T-cell (primary cell): ENCODE measurements around the gene RRP8. TPM values are rescaled to one million over a fixed set of nuclear protein-coding genes. Genes with fewer than 3 reads are reported as not detected.

Experiments
- ATAC-seq, 4 experiments: fragments of 200-7000 bp in 3 of 4; fragments of 150-1000 bp in 1 of 4; cut with Tn5 transposase; replicated peaks in 1 of 4; 1 replicate in 3 of 4; 2 replicates in 1 of 4; pipeline ENCODE4 v1.10.0; 2021; ENCODE audit warnings: moderate library complexity in 3 of 4, mild to moderate bottlenecking in 2 of 4, moderate number of reproducible peaks in 1 of 4
- CTCF ChIA-PET, 2 donors: fragments of 300-600 bp; sonication (Branson Sonifier 250); formaldehyde crosslinking; loops; one replicate each; lab custom pipeline; 2022; ENCODE audit warnings: antibody characterized with exemption in 2 of 2; lab: Charles Lee
- POLR2A ChIA-PET, 2 donors: fragments of 300-600 bp; sonication (Branson Sonifier 250); formaldehyde crosslinking; loops; one replicate each; lab custom pipeline; 2022; ENCODE audit warnings: antibody characterized with exemption in 2 of 2; lab: Charles Lee
- DNase-seq, 35 experiments: peaks; one replicate each; pipeline versions ENCODE4 v3.0.0 to v3.0.0-alpha.2; 2013 to 2023
- H3K27ac ChIP-seq: one replicate; pipeline ENCODE4 v1.5.1; 2013; ENCODE audit warnings: low read length
- H3K27me3 ChIP-seq, 2 experiments: replicated peaks in 1 of 2; 1 replicate in 1 of 2; 2 replicates in 1 of 2; pipeline versions ENCODE4 v1.6.1 to v1.7.0; 2013; ENCODE audit warnings: low read length in 1 of 2, mixed read lengths in 1 of 2; ENCODE audit not compliant: control insufficient read depth in 2 of 2, insufficient read depth in 2 of 2; ENCODE audit errors: extremely low read depth in 1 of 2
- H3K36me3 ChIP-seq, 2 donors: 1 replicate in 1 of 2; 2 replicates in 1 of 2; pipeline versions ENCODE4 v1.6.1 to v1.7.0; 2013; ENCODE audit warnings: low read length in 1 of 2; ENCODE audit not compliant: control insufficient read depth in 2 of 2, insufficient read depth in 1 of 2; ENCODE audit errors: extremely low read depth in 1 of 2
- H3K4me1 ChIP-seq, 2 experiments: 1 replicate in 1 of 2; 2 replicates in 1 of 2; pipeline versions ENCODE4 v1.6.1 to v1.7.0; 2013; ENCODE audit warnings: low read length in 2 of 2, mixed read lengths in 1 of 2; ENCODE audit not compliant: insufficient read depth in 2 of 2, control insufficient read depth in 1 of 2; ENCODE audit errors: extremely low read depth in 1 of 2
- H3K4me3 ChIP-seq, 2 donors: 1 replicate in 1 of 2; 2 replicates in 1 of 2; pipeline versions ENCODE4 v1.5.1 to v1.7.0; 2013; ENCODE audit warnings: mild to moderate bottlenecking in 2 of 2, low read length in 1 of 2, moderate library complexity in 1 of 2; ENCODE audit not compliant: control insufficient read depth in 1 of 2; ENCODE audit errors: extremely low read depth in 1 of 2
- H3K9me3 ChIP-seq: 2 replicates; pipeline ENCODE4 v1.7.0; 2013
- H3K27ac Mint-ChIP-seq, 2 donors: one replicate each; pipeline ENCODE4 v1.8.0; 2020 to 2021; ENCODE audit warnings: mild to moderate bottlenecking in 2 of 2, mixed read lengths in 2 of 2
- H3K27me3 Mint-ChIP-seq, 2 donors: one replicate each; pipeline ENCODE4 v1.8.0; 2021 to 2022; ENCODE audit warnings: mixed read lengths in 2 of 2
- H3K36me3 Mint-ChIP-seq: one replicate; pipeline ENCODE4 v1.8.0; 2021; ENCODE audit warnings: mixed read lengths
- H3K4me1 Mint-ChIP-seq, 3 donors: one replicate each; pipeline ENCODE4 v1.8.0; 2020 to 2022; ENCODE audit warnings: mixed read lengths in 3 of 3, mild to moderate bottlenecking in 1 of 3
- H3K4me3 Mint-ChIP-seq, 3 donors: one replicate each; pipeline ENCODE4 v1.8.0; 2020 to 2022; ENCODE audit warnings: mild to moderate bottlenecking in 3 of 3, mixed read lengths in 3 of 3, moderate library complexity in 3 of 3
- H3K9me3 Mint-ChIP-seq, 3 donors: one replicate each; pipeline ENCODE4 v1.8.0; 2020 to 2022; ENCODE audit warnings: mixed read lengths in 3 of 3
- WGBS: methylation state at CpG from one replicate; pipeline ENCODE4 v1.1.5; 2013; ENCODE audit warnings: missing lambda C conversion rate; ENCODE audit not compliant: insufficient coverage; 5-methylcytosine and 5-hydroxymethylcytosine counted together
- total RNA-seq, 35 experiments: library from RNA in 6 of 35; stranded (reverse) in 6 of 35; fragments of 120-200 nt in 1 of 35; gene quantifications; one replicate each; pipeline versions ENCODE4 v1.2.1 to v1.2.4 and lab custom pipeline; 2013 to 2026

RRP8 gene
- total RNA-seq, 5 donors from 2014 or later (not counting 1 experiment from before 2014, with no cell fraction given), result 24.5 to 35.5 (median 32.2) TPM

DNA sequence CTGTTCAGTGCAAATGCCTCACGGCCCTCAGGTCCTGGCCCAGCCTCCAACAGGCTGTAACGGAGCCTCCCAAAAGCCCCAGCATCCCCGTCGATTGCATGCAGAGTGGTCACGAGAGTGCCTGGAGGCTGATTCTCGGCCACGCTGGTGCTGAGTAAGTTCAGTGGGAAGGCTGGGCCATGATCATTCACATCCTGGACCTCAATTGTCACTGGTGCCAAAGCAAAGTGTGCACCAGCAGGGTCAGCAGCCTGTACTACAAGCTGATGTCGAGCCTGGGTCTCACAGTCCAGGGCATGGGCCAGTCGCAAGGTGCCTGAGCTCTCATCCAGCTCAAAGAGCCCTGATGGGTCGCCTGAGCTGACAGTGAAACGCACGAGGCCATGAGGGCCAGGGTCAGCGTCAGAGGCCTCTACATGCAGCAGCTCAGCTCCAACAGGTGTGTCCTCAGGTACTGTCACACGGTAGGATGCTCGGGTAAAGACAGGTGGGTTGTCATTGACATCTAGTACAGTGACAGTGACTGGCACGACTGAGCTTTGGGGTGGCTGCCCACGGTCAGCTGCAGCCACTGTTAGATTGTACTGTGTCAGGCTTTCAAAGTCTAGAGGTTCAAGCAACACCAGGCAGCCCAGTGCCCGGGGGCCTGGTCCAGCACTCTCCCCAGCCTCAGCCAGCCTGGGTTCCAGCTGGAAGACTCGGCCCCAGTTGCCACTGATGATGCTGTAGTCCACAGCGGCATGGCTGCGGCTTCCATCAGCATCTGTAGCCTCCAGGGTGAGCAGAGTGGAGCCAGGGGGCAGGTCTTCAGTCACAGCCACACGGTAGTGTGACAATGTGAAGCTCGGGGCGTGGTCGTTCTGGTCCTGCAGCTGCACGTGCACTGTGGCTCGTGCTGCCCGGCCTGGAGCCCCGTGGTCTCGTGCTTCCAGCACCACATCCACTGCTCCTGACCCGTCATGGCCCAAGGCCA, 20.3 kb upstream of the RRP8 start:
- no peaks in the 10 kb centered on the region for H3K27me3 ChIP-seq
- POLR2A ChIA-PET, result interaction anchor here in 1 of 2 donors (1.2 kb wide), 1 partner anchor 12 kb away, joined by 4 read pairs; the partner anchor contains the start of gene TAF10
- no peak for ATAC-seq

DNA sequence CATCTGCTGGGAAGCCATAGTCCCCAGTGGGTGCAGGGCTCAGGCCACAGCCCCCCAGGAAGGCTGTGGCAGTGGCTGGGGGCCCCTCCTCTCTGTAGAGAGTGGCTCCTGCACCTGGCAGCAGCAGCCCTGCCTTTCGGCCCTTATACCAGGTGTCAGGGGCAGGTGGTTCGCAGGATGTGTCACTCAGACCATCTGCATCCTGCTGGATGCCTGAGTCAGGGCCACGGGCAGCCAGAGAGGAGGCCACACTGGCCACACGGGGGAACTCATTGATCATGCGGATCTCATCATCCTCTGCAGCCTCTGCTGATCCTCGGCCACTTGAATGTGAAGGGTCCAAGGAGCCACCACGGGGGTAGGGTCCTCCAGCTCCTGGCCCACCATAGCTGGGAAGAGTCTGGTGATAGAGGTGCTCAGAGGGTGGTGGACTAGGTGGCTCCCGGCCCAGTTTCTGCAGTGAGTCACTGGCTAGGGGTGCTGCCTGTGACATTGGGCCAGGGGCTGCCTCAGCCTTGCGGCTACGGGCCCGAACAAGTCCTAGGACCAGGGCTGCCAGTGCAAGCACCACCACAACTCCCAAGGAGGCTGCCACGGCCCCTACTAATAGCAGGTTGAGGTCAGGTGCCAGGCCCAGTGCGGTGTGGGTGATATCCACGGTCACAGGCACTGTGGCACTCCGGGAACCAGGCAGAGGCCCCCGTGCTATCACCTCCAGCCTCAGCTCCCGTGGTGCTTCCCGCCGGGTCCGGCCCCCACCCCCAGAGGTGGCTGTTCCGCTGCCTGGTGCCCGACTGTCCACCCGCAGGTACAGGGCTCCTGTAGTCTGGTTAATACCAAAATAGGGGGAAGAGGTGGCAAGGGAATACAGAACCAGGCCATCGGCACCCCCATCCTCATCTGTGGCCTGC, 19.1 kb upstream of the RRP8 start:
- peaks cover 6 to 11% of the 10 kb centered on the region in 2 donors for H3K36me3 ChIP-seq
- DNase-seq, result no peak
- H3K4me3 ChIP-seq, result no peak overlapping the region
- peaks cover 10 to 25% of the 10 kb centered on the region in 2 experiments for H3K4me1 ChIP-seq
- POLR2A ChIA-PET, result interaction anchor here (0.6 to 1.4 kb wide), 2 partner anchors 18 to 67 kb away, joined by 3 read pairs; no protein-coding TSS in a partner anchor
- no peak overlapping the region for H3K27ac ChIP-seq
- Mint-ChIP-seq H3K27me3 (no peaks in the 10 kb centered on the region), H3K36me3 (peaks cover 6% of the 10 kb centered on the region), H3K4me1 (peaks cover 10 to 12% (median 12%) of the 10 kb centered on the region in 3 donors), H3K4me3 (no peak overlapping the region), H3K9me3 (no peaks in the 10 kb centered on the region), H3K27ac (no peak overlapping the region)
- no peaks in the 10 kb centered on the region for H3K9me3 ChIP-seq
- WGBS, result 72% methylated on average over 12 of the region's 24 CpGs
- CTCF ChIA-PET, result interaction anchor here in 1 of 2 donors (0.6 kb wide), 1 partner anchor 105 kb away, joined by 3 read pairs; no protein-coding TSS in a partner anchor
- no peaks in the 10 kb centered on the region for H3K27me3 ChIP-seq
- no peak for ATAC-seq

More for the DNA sequence above, 20.3 kb upstream of the RRP8 start:
- 81% methylated on average over 28 of the region's 31 CpGs for WGBS
- H3K36me3 Mint-ChIP-seq, result peaks cover 6% of the 10 kb centered on the region
- Histone ChIP-seq H3K36me3 (peaks cover 6 to 11% of the 10 kb centered on the region in 2 donors), H3K27ac (no peak overlapping the region), H3K4me1 (peaks cover 3 to 15% of the 10 kb centered on the region in 2 experiments), H3K4me3 (no peak overlapping the region), H3K9me3 (no peaks in the 10 kb centered on the region)
- H3K4me1 Mint-ChIP-seq, result peaks cover 21 to 22% (median 21%) of the 10 kb centered on the region in 3 donors
- no peaks in the 10 kb centered on the region for H3K27me3 Mint-ChIP-seq
- CTCF ChIA-PET, result no interaction called here
- no peak overlapping the region for H3K27ac Mint-ChIP-seq
- DNase-seq, result no peak
- no peaks in the 10 kb centered on the region for H3K9me3 Mint-ChIP-seq
- H3K4me3 Mint-ChIP-seq, result no peak overlapping the region

DNA sequence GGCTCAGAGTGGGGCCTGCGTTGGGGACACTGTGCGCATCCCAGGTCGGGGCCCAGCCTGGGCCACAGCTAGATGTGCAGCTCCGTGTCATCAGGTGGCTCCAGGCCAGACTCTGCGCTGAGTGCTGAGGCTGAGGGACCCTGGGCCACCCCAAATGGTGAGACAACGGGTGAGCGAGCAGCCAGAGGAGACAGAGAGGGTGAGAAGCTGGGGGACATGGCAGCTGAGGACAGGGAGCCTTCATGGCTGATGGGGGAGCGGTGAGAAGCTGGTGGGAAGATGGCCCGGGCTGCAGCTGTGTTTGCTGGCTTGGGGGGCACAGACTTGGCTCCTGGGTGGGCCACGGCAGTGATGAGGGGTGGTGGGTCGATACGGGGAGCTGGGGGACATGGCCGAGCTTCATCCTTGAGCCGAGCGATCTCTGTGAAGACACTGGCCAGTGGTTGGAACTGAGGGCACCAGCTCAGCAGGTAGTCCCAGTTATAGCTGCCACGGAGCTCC, 18.3 kb upstream of the RRP8 start:
- no peak for DNase-seq
- H3K4me3 Mint-ChIP-seq, result no peak overlapping the region
- ATAC-seq, result no peak
- H3K4me1 ChIP-seq, result peaks cover 10 to 25% of the 10 kb centered on the region in 2 experiments
- WGBS, result 84% methylated on average over 16 of the region's 16 CpGs
- peaks cover 7 to 11% of the 10 kb centered on the region in 2 donors for H3K36me3 ChIP-seq
- no peaks in the 10 kb centered on the region for H3K27me3 ChIP-seq
- H3K4me3 ChIP-seq, result no peak overlapping the region
- H3K9me3 Mint-ChIP-seq, result no peaks in the 10 kb centered on the region
- no peaks in the 10 kb centered on the region for H3K27me3 Mint-ChIP-seq
- peaks cover 5 to 6% (median 5%) of the 10 kb centered on the region in 3 donors for H3K4me1 Mint-ChIP-seq
- no peak overlapping the region for H3K27ac Mint-ChIP-seq
- no peaks in the 10 kb centered on the region for H3K9me3 ChIP-seq
- ChIA-PET CTCF (interaction anchor here (0.6 to 1.2 kb wide), 2 partner anchors 17 to 106 kb away, joined by 3 read pairs; no protein-coding TSS in a partner anchor), POLR2A (interaction anchor here in 1 of 2 donors (1.4 kb wide), 1 partner anchor 17 kb away, joined by 3 read pairs; no protein-coding TSS in a partner anchor)
- H3K36me3 Mint-ChIP-seq, result peaks cover 6% of the 10 kb centered on the region
- no peak overlapping the region for H3K27ac ChIP-seq

DNA sequence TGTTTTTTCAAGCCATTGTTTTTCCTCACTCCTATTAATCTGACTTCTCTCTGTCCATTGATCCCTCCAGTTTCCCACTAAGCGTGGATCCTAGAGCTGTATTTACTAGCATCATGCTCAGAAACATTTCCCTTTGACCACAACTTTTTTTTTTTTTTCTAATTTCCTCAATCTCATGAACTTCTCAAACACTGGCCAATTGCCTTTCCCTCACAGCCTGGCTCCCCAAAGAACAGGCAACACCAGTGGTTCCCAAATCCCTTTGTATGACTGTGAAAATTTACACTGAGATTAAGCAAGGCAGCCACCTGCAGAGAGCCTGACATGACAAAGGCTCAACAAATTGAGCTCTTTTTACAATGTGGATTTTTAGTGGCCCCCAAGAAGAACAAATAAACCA, 17.2 kb upstream of the RRP8 start:
- 86% methylated on average over 1 of the region's 1 CpG for WGBS
- H3K4me1 ChIP-seq, result peaks cover 10 to 31% of the 10 kb centered on the region in 2 experiments
- H3K27ac ChIP-seq, result no peak overlapping the region
- H3K4me3 ChIP-seq, result no peak overlapping the region
- Mint-ChIP-seq H3K27ac (no peak overlapping the region), H3K4me3 (no peak overlapping the region), H3K27me3 (no peaks in the 10 kb centered on the region), H3K9me3 (no peaks in the 10 kb centered on the region), H3K36me3 (peaks cover 17% of the 10 kb centered on the region), H3K4me1 (peaks cover 4 to 11% (median 10%) of the 10 kb centered on the region in 3 donors)
- DNase-seq, result no peak
- no peaks in the 10 kb centered on the region for H3K27me3 ChIP-seq
- CTCF ChIA-PET, result interaction anchor here (0.6 kb wide), 2 partner anchors 55 to 934 kb away, joined by 3 to 4 read pairs; no protein-coding TSS in a partner anchor
- peaks cover 13 to 14% of the 10 kb centered on the region in 2 donors for H3K36me3 ChIP-seq
- H3K9me3 ChIP-seq, result no peaks in the 10 kb centered on the region
- POLR2A ChIA-PET, result no interaction called here
- ATAC-seq, result no peak

DNA sequence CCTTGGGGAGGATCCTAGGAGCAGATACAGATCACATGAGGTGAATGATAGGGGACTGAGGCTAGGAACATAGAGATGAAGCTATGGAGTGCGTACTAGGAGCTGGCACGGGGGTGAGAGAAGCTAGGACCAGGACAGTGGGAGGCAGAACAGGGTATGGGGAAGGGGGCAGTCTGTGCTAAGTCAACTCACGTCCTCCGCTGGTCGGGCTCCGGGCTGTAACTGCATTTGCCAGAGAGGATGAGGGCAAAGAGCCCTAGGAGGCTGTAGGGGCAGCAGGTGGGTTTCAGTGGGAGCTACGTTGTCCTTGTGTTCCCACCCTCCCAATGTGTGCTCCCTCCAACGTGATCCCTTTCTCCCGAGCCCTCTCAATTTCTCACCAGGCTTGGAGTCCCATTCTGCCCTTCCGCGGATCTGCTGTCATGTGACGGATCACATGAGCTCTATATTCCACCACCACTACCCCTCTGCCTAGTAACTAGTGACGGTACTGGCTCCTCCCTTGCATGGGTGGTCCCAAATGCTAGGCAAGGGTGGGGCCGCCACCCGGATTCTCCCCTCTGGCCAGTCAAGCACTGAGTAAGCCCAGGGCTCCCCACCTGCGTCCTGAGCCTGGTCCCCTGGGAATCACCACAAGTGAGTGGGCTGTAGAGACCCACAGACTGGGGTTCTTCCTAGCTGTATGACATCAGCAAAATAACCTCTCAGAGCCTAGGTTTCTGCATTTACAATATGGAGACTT, 15.8 kb upstream of the RRP8 start, which contains the start of gene TPP1:
TSS of gene TPP1 (minus strand) at position 419 of the 742 bp plus-strand sequence. CDS start at position 397, 22 bp downstream.
- ATAC-seq (peak; percentile 90 to 98 (median 90)), DNase-seq (peak; percentile 79 to 94 (median 87))
- H3K4me1 ChIP-seq, result peaks cover 10 to 31% of the 10 kb centered on the region in 2 experiments
- ChIA-PET CTCF (interaction anchor here (0.5 to 3.4 kb wide), 22 partner anchors 8 to 260 kb away, joined by 3 to 37 read pairs (median 4); partner anchors contain the start of genes ARFIP2 (in 1 of the 2), ILK (in 1 of the 2), MRPL17 (in 1 of the 2) and RRP8 (in 1 of the 2)), POLR2A (interaction anchor here (0.5 to 2.5 kb wide), 13 partner anchors 15 to 492 kb away, joined by 3 to 16 read pairs (median 3); partner anchors contain the start of genes ARFIP2 (in 2 of the 2), TIMM10B (in 2 of the 2), DCHS1 (in 1 of the 2) and ILK (in 1 of the 2))
- WGBS, result 0% methylated on average over 12 of the region's 16 CpGs
- H3K36me3 ChIP-seq, result peaks cover 16 to 29% of the 10 kb centered on the region in 2 donors
- H3K4me3 ChIP-seq, result peak within 1 kb of the TSS; percentile 66 to 98
- H3K27me3 ChIP-seq, result no peaks in the 10 kb centered on the region
- H3K9me3 ChIP-seq, result no peaks in the 10 kb centered on the region
- no peak within 1 kb of the TSS for H3K4me3 Mint-ChIP-seq
- no peaks in the 10 kb centered on the region for H3K27me3 Mint-ChIP-seq
- peak within 1 kb of the TSS; percentile 57 for H3K27ac ChIP-seq
- H3K36me3 Mint-ChIP-seq, result peaks cover 24% of the 10 kb centered on the region
- no peak within 1 kb of the TSS for H3K27ac Mint-ChIP-seq
- H3K4me1 Mint-ChIP-seq, result peaks cover 4 to 14% (median 12%) of the 10 kb centered on the region in 3 donors
- H3K9me3 Mint-ChIP-seq, result no peaks in the 10 kb centered on the region
